GM21717 (cell line): Measurements from ENCODE around the gene DUOXA2.
"Not testable (repeated sequence)": the region's sequence is repeated elsewhere in the genome, so short reads cannot be mapped to it uniquely, and the experiment has no call there.

Experiments used
- ATAC-seq: cut with Tn5 transposase; IDR thresholded peaks from one replicate; pipeline ENCODE4 v1.9.1; 2021; ENCODE audit warnings: mild to moderate bottlenecking, moderate library complexity; ENCODE audit not compliant: unreplicated experiment

Gene DUOXA2

GRCh38 chr15:45094358-45094730 is 19.8 kb upstream of the DUOXA2 start:
- no peak for ATAC-seq

DNA sequence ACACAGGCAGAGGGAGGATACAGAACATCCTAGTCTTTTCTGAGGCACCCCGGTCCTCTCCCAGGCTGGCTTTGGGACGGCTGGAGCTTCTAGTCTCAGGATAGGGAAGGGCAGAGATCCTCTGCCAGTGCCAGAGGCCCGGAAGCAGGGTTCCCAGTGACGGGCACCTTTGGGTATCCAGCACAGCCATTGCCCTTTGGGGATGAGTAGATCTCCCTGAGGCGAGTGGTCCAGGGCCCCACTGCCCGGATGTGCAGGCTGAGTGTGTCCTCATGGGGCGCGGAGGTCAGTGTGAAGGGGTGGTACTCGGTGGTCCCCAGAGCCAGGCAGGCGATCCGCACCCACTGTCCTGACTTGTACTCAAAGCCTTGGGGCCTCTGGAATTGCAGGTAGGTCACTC is 18.5 kb upstream of the DUOXA2 start:
- no peak for ATAC-seq

DNA sequence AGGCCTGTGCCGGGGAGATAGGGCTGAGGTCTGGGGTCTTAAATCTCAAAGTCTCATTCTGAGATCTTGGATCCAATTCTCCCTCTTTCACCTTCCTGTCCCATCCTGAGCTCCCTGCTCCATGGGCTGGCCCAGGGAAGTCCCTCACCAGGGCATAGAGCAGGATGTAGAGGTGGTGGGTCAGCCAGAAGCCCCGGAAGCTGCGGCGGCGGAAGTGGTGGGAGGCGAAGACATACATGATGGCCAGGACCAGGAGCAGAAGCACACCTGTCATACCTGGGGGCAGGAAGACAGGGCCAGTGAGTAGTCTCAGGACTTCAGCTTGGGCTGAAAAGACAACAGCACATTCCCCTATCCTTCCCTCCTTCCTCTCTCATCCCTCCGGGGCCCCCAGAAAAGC is 16.7 kb upstream of the DUOXA2 start:
- no peak for ATAC-seq

- no peak for ATAC-seq
These were observed 14.5 kb upstream of the DUOXA2 start for GRCh38 chr15:45099549-45100165.

DNA sequence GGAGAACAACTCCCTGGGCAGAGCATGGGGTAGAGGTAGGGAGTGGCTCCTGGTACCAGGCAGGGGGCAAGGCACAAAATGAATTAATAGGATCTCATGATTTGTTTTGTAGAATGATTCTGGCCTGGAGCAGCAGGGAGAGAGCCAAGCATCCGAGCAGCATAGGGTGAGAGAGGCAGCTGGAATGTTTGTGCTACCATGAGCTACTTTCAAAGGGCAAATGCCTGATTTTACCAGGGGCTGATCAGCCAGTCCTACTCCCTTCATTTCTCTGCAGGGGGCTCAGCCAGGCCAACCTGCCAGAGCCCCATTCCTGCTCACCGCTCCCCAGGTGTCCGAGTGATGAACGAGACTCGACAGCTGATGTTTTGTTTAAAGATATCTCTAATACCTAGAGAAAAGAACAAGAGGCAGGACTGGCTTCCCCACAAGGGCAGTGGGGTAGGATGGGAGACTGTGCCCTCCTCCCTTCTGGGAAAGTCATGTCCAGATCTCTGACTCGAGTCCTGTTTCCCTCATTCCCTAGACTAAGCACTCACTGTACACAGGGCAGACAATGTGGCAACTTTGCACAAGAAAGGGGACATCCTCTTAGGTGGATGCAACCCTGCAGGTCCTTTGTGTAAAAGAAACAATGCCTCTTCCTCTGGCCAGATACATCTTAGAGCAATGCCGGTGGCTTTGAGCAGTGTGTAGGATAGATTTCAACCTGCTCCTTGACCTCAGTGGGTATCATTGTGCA is 13.1 kb upstream of the DUOXA2 start:
- ATAC-seq = no peak

- ATAC-seq = no peak
These were observed 12.4 kb upstream of the DUOXA2 start for GRCh38 chr15:45101749-45102148.

GRCh38 chr15:45102226-45102625 is 11.9 kb upstream of the DUOXA2 start:
- no peak for ATAC-seq

GRCh38 chr15:45104170-45104569 is 10.0 kb upstream of the DUOXA2 start:
- ATAC-seq = not testable (repeated sequence)

DNA sequence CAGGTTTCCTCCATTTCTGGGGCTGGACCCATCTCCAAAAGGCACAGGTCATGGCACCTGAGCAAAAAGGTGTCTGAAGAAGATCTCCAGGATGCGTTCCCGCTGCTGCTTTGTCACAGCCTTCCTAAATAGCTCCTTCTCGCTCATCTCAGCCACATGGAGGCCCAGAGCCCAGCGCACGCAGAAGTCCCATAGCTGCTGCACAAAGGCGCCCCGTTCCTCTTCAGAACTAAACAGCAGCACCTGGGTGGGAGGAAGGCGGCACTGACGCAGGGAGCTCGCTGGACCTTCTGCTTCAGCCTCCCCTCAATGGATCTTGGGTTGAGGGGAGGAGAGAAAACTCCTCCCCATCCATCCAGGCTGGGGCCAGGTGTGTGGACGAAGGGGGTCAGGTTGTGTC is 8.5 kb upstream of the DUOXA2 start:
- ATAC-seq = no peak

DNA sequence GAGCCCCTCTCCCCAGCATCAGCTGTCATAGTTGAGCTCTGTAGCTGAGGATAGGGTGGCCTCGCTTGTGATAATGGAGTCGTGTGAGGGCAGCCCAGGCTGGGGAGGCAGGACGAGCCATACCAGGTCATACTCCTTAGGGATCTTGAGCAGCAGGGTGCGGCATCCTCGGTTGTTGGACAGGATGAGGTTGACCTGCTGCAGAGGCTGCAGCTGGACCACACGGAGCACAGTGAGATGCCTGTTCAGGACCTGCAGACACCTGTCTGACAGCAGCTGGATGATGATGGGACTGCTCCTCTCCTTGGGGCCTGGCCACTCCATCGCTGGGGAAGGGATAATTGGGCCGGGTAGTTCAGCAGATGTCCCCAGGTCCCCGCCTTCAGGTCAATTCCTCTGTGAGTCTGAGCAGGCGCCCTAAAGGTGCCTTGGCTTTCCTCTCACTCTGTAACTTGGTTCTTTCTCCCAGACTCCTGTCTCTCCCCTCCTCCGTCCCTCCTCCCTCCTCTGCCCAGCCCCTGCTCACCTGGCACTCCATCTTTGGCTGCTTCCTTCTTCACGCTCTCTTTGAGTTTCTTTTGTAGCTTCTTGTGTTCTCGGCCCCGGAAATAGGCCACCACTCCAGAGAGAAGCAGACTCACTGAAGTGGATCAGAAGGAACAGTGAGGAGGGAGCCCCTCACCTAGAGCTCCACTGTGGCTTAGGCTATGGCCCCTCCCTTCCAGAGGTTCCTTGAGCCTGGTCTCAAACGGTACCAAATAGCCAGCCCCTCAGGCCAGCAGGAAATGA is 7.9 kb upstream of the DUOXA2 start:
- no peak for ATAC-seq

DNA sequence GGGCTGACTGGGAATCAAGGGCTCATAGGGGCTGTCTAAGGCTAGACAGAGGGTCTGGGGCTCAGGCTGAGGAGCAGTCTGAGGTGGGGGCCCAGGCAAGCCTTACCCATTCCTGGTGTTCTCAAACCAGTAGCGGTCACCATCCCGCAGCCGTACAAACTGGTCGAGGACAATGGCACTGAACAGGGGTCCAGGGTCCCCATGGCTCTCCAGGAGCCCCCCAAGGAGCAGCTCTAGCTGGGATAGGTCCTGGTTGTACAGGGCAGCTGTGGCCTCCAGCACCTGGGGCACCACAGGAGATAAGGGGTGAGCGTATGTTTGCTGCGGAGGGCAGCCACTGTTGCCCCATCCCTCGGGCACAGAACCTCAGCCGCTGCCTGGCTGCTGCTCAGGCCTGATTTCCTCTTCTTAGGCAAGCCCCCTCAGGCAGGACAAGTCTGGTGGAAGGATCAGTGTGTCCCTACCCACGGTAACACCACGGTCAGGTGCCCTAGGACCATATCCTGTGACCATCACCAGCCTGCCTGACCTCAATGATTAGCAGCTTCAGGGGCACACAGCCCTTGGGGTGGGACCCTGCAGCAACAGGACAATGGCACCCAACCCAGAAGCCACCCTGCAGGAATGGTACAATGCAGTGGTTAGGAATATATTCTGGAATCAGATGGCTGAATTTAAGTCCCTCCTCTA is 6.0 kb upstream of the DUOXA2 start:
- no peak for ATAC-seq

DNA sequence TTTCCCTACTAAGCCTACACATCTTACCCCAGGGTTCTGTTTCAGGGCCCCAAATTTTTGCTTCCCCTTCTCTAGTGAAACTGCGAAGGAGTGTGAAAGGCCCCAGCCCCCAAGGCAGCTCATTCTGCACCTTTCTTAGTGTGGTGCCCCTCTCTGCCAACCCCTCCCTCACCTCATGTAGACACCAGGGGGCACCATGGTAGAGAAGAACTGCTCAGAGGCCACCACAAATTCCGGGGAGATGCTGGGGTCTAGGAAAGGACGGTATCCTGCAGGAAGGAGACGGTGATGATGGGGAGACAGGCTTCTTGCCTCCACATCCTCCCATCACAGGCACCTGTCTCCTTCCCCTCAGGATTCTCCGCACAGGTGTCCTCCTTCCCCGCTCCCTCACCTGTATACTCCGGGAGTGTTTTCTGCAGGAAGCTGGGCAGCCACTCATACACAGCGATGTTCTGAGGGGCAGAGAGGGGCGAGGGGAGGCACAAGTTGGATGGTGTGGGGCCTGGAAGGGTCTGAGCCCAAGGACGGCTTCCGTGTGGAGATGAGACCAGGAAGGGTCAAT is 3.8 kb upstream of the DUOXA2 start:
- ATAC-seq = no peak

GRCh38 chr15:45111390-45112142 is 2.6 kb upstream of the DUOXA2 start:
- ATAC-seq = no peak

- ATAC-seq = no peak
These were observed 2.0 kb upstream of the DUOXA2 start for GRCh38 chr15:45112143-45112590.

- ATAC-seq = no peak
These were observed 1.3 kb upstream of the DUOXA2 start for GRCh38 chr15:45112591-45113379.

DNA sequence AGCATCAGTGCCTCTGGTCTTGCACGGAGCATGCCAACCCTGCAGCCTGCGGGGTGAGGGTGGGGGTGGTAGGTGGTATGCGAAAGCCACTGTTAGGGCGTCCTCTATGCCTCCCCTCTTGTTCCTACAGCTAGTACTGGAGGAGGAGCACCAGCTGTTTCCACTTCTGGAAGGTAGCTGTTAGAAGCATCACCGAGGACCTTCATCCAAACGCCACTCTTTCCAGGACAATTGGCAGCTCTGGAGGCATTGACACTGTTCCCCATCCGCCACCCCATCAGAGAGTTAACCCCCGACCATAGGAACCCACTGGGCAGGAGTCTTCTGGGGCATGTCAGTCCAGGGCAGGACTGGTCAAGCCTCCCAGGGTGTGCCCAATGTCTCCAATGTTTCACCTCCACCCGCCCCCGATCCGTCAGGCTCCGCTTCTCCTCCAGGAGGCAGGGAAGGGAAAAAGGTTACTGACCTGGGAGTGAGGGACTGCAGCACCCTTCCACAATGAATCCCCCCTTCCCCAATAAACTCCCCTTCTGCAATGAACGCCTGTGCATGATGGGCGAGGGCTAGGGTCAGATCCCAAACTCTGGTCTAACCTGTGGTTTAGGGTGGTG is 641 bp upstream of the DUOXA2 start:
- no peak for ATAC-seq

GRCh38 chr15:45114751-45115085 is 592 bp downstream of the DUOXA2 start:
- no peak for ATAC-seq

DNA sequence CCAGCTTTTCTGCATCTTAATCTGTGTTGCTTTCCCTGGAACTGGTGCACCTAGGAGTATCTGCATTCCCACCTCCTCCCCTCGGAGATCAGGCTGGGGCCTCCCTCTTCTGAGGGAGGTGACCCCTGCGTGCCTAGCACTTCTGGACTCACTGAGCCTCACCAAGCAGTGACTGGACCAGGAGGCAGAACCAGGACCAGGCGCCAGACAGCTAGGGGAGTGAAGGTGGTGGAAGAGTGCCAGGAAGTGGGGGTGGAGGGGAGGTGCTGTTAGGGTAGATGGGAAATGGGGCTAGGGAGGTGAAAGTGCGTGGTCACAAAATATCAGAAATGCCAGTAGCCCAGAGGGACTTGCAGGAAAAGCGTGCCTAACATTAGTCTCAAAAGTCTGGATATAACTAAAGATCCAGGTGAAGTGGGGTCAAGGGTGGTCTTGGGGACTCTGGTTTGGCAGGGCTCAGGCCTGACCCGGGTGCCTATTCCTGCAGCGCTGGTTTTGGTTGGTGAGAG is 1.2 kb downstream of the DUOXA2 start:
- no peak for ATAC-seq

GRCh38 chr15:45116006-45116481 is 1.9 kb downstream of the DUOXA2 start:
- ATAC-seq = no peak
